GM18858 (cell line): ENCODE data around the gene MMP14.

ENCODE experiments used
- ATAC-seq: cut with Tn5 transposase; IDR thresholded peaks from one replicate; pipeline ENCODE4 v1.9.1; 2021; ENCODE audit not compliant: unreplicated experiment

MMP14 gene

DNA sequence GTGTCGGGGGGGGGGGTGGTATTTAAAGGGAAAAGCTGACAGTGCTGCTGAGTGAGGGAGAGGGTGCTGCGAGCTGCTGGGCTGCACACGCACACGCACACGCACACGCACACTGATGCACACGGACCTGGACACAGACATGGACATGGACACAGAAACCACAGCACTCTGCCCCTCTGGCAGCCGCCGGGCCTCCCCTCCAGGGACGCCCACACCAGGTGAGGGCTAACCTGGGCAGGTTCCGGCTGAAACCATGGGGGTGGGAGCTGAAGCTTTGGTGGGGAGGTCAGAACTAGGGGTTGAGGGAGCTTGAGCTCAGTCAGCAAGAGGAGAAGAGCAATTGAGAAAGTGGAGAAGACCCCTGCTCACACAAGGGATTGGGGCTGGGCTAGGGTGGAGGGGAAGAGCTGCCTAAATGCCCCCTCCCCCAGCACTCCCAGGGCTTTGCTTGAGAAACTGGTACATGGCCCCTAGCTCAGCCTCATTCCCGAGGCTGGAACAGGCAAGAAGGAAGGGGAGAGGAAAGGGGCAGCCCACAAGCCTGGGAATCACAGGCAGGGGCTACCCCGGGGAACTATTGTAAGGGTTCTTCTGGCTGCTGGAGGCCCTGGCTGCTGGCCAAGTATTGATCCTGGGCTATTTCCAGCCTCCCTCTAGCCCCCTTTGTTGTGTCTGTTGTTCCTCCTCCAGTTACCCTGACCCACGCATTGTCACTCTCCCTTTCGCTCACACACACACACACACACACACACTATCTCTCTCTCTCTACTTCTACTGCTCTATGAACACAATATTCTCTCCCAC is 47.0 kb downstream of the MMP14 start, which contains the start of gene REM2:
TSS of gene REM2 (plus strand) at position 50 of the 804 bp plus-strand sequence. CDS start at position 116, 66 bp downstream.
- no peak for ATAC-seq

DNA sequence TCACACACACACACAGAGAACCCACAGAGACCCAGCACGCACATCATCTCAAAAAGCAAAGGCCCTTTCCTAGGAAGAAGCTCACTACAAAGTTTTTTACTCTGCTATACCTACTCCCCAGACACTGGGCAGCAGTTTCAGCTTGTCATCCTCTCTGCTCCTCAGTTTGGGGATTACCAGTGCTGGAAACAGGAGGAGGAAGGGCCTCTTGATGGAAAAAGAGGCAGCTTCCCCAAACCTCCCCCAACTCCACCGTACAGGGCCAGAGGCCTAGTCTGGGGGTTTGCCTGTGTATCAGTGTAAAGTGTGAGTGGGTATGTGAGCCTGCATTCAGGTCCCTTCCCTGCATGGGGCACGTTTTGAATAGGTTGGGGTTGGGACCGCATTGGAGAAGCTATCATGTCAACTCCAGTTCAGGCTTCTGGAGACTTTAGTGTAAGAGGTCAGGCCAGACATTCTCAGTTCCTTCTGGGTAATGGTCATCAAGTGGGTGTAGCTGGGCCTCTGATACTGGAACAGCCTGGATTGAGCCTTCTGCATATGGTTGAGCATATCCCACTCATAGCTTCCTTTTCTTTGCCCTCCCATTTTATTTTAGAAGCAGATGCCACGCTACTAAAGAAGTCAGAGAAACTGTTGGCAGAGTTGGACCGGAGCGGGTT is 47.8 kb downstream of the MMP14 start:
- ATAC-seq, result no peak

DNA sequence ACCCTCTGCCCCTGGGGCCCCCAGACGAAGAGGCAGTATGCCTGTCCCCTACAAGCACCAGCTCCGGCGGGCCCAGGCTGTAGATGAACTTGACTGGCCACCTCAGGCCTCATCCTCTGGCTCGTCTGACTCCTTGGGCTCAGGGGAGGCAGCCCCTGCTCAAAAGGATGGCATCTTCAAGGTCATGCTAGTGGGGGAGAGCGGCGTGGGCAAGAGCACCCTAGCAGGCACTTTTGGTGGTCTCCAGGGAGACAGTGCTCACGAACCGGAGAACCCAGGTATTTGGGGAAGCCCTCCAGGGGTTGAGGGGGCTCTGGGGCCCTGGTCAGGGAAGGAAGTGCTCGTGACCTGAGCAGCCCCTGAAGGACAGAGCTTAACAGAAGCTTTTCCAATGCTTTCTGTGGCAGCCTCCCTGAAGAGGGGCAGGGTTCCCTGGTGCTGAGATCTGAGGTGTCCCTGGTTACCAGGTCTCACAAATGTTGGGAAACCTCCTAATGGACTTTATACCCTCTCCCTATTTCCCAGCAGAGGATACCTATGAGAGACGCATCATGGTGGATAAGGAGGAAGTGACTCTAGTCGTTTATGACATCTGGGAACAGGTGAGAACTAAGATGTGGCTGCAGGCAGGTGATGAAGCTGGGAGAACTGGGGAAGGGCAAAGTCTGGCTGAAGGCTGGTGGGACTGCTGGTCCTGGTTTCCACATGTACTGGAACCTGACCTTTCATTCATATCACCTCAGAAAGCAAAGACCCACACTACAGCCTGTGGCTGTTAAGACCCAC is 48.5 kb downstream of the MMP14 start:
- ATAC-seq, result no peak

DNA sequence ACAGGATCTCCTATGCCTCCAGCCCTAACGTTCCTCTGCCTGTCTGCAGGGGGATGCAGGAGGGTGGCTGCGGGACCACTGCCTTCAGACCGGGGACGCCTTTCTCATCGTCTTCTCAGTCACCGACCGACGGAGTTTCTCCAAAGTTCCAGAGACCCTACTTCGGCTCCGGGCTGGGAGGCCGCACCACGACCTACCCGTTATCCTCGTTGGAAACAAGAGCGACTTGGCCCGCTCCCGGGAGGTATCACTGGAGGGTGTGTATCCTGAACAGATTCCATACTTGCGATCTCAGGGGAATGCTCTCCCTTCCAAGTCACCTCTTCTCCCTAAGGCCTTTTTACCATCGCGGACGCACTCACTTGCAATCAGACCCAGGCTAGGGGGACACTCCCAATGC is 49.6 kb downstream of the MMP14 start:
- ATAC-seq, result no peak

DNA sequence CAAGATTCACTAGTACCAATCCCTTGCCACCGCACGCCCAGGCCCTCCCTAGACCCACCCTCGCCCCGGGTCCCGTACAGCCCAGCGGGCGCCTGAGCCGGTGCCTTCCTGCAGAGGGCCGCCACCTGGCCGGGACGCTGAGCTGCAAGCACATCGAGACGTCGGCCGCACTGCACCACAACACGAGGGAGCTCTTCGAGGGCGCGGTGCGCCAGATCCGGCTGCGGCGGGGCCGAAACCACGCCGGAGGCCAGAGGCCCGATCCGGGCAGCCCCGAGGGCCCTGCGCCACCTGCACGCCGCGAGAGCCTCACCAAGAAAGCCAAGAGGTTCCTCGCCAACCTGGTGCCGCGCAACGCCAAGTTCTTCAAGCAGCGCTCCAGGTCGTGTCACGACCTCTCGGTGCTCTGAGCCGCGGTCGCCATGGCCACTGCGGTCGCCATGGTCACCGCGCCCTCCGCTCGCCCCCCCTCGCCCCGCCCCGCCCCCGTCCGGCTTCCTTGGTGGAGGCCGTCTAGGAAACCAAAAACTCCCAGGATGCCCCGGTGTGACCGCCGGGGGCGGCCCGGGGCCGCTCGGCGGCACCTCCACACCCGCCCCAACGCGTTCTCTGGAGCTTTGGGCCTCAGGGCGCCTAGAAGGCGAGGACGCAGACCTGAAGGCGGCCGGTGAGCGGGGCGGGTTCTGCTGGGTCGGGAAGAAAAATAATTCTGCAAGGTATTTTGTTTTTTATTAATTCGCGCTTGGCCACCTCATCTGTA is 50.3 kb downstream of the MMP14 start:
- peak; percentile 33 for ATAC-seq

DNA sequence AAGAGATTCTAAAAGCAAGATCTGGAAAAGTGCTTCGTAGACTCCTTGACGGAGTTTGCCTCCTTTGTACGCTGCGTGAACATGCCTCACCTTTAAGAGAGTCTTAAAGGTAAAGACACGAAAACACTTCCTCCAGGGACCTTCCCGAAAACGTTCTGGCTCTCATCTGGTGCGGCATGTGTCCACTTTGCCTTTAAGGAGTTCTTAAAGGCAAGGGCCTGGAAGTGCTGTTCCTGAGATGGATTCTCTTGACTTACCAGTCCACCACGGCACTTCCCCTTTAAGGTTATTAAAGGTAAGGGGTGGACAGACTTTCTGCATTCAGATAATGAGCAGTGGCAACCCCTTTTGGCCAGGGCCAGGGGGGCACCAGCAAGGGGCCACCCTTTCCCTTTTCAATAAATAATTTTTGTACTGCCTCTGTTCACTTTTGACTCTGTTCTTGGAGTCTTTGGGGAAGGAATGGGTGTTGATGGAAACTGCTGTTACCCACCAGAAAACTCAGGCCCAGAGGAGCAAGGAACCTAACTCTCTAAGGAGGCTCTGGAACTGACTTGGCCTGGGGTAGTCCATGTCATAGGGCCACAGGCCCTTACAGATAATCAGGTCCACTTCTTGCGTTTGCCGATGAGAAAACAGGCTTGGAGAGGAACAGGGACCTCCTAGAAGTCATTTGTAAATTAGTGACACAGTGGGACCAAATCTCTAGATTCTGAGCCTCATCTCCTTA is 51.0 kb downstream of the MMP14 start:
- no peak for ATAC-seq

DNA sequence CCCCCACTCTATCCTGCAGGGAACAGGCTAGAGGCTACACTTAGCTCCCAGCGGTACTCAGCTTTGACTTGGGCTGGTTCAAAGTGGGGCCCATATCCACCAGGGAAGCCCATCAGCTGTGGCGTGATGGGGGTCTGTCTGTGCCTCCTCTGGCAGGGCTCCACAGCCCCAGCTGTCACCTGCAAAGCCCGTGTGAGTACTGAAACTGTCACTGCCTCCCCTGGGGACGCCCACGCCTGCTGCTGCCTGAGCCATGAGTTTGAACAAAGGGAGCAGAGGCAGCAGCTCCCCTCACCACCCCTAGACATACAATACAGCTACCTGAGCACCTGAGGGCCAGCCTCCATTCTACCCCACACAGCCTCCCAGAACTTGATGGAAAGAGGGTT is 51.6 kb downstream of the MMP14 start:
- peak; percentile 44 for ATAC-seq

DNA sequence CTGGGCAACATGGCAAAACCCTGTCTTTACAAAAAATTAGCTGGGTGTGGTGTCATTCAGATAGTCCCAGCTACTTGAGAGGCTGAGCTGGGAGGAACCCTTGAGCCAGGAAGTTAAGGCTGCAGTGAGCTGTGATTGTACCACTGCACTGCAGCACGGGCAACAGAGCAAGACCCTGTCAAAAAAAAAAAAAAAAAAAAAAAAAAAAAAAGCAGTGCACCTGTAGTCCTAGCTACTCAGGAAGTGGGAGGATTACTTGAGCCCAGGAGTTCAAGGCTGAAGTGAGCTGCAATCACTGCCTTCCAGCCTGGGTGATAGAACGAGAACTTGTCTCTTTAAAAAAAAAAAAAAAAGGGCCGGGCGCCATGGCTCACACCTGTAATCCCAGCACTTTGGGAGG is 52.3 kb downstream of the MMP14 start:
- no peak for ATAC-seq

DNA sequence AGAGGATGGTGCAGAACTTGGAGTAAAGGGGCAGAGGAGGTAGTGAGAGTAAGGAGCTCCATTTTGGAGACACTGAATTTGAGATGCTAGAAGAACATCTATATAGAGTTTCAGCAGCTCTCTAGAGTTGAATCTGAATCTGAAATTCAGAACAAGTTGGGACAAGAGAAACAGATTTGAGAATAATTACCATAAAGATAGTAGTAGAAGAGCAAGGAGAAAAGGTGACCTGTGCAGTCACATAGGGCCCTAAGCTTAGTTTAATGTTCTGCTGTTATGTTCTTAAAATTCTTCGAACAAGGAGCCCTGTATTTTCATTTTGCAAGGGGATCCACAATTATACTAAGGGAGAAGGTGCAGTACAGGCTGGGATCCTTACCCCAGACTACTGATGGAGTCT is 54.0 kb downstream of the MMP14 start:
- no peak for ATAC-seq

DNA sequence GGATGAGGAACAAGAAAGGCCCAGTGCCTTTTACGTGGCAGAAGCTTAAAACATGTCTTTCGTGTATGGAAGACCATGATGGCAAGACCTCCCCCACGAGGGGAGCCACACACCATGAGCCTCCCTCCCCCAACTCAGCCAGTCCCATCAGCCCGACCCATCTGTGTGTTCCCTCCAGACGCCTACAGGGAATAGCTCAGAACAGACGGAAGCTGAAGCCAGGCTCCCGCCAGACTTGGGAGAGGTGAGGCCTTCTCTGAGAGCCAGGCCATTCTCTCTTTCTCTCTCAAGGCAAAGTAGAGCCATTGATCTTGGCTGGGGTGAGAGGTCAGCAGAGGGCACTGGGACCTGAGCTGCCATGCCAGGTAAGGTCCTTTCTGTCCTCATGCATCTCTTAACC is 56.1 kb downstream of the MMP14 start:
- ATAC-seq, result no peak

DNA sequence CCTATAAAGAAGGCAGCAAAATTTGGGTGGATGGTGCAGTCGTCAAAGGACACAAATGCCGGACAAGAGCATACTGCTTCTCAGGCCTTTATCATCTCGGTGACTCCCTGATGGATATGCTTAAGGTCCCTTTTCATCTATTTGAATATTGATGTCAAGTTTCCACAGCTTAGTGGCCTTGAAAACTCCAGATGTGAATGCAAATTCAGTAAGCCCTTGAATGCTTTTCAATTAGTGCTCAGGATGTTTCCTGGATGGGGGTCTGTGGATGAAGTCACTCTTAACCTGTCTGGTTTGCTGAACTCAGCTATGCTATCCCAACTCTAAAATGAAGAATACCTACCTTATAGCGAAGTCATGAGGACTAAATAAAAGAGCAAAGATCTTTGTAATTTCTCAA is 57.3 kb downstream of the MMP14 start:
- ATAC-seq, result no peak

DNA sequence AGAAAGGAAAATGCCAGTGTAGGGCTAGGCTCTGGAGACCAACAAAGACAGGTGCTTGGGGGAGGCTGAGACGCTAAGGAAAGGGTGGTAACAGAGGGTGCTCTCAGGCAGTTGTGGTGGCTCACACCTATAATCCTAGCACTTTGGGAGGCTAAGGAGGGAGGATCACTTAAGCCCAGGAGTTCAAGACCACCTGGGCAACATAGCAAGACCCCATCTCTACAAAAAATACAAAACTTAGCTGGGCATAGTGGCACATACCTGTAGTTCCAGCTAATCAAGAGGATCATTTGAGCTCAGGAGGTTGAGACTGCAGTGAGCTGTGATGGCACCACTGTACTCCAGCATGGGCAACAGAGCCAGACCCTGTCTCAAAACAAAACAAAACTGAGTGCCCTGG is 59.0 kb downstream of the MMP14 start:
- ATAC-seq, result no peak

DNA sequence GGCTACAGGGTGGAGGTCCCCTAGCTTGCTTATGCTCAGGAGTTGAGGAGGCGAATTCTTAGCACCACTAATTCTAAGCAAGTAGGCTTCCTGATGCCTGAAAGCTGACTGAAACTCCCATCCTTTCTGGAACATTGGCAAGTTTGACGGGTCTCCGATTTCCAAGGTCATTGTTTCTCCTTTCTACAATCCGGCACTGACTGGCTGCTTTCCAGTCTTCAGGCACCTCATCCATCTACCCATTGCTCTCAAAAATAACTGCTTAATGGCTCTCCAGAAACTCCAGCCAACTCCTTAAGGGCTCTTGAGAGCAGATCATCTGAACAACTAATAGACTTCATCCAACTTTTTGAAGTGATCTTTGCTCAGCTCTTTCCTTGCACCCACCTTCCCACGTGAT is 60.0 kb downstream of the MMP14 start:
- ATAC-seq, result no peak

DNA sequence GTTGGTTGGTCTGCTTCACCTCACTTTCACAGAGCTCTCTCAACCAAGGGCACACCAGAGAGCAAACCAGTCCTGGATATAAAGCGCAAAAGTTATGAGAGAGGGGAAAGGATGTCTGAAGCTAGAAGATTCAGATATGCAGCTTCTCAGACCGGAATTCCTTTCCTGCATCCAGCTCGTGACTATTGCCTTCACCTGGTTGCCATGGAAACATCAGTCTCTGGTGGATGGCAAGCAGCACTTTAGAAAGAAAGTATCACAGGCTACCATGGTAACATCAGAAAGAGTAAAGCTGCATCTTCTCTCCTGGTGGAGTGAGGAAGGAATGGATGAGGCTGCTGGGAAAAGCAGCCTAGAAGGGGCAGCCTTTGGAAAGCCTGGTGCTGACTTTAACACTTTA is 60.4 kb downstream of the MMP14 start:
- no peak for ATAC-seq

DNA sequence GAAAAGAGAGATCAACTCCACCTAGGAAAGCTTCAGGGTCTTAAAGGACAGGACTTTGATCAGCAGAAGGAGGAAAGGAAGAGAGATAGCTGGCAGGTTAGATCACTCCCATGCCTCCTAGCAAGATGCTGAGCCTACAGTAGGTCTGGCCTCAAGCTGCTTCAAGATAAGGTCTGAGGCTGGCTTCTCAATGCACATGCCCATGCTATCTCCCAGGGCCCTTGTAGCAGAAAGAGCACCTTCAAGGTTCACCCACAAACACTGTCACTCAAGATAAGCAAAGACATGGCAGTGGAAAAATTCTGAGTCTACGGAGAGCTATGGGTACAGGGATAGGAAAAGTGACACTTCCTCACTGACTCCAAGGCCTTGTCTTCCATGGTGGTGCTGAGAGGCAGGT is 61.0 kb downstream of the MMP14 start:
- no peak for ATAC-seq
